ENCODE data around the gene HEPACAM.

Gene HEPACAM

GRCh38 chr11:124882339-124883071 lies 53.3 kb downstream of the HEPACAM start:
- no peak for DNase-seq

GRCh38 chr11:124880958-124881357 lies 54.9 kb downstream of the HEPACAM start:
- no peak for DNase-seq

- no peak for DNase-seq
Measured at GRCh38 chr11:124880290-124880611, 55.6 kb downstream of the HEPACAM start.

- DNase-seq: no peak
Measured at GRCh38 chr11:124879493-124880289, 56.2 kb downstream of the HEPACAM start.

GRCh38 chr11:124878759-124879492 lies 56.9 kb downstream of the HEPACAM start:
- DNase-seq: no peak

- DNase-seq: no peak
Measured at GRCh38 chr11:124877910-124878758, 57.7 kb downstream of the HEPACAM start.

GRCh38 chr11:124877631-124877909 lies 58.3 kb downstream of the HEPACAM start:
- no peak for DNase-seq

GRCh38 chr11:124876818-124877630 lies 58.8 kb downstream of the HEPACAM start:
- no peak for DNase-seq

- DNase-seq: peak; percentile 56 to 88 (median 72)
Measured at GRCh38 chr11:124875943-124876817, 59.7 kb downstream of the HEPACAM start.

GRCh38 chr11:124875401-124875800 lies 60.4 kb downstream of the HEPACAM start:
- DNase-seq: peak in 1 of 6 experiments; percentile 18

- DNase-seq: no peak
Measured at GRCh38 chr11:124874571-124875255, 61.1 kb downstream of the HEPACAM start.

- no peak for DNase-seq
Measured at GRCh38 chr11:124873951-124874350, 61.9 kb downstream of the HEPACAM start.

GRCh38 chr11:124872741-124873140 lies 63.1 kb downstream of the HEPACAM start:
- DNase-seq: no peak

- no peak for DNase-seq
Measured at GRCh38 chr11:124872280-124872679, 63.6 kb downstream of the HEPACAM start.

- no peak for DNase-seq
Measured at GRCh38 chr11:124870430-124870829, 65.4 kb downstream of the HEPACAM start.

GRCh38 chr11:124869856-124870387 lies 65.9 kb downstream of the HEPACAM start:
- no peak for DNase-seq

GRCh38 chr11:124869331-124869730 lies 66.5 kb downstream of the HEPACAM start:
- no peak for DNase-seq
